PC-9 (cell line): ENCODE measurements around the gene MRPS9. TPM values are rescaled to one million over a fixed set of nuclear protein-coding genes. Genes with fewer than 3 reads are reported as not detected.

Experiments
- BruUV-seq: library from RNA; stranded (reverse); fragments of 400-500 nt; replicated peaks from 2 replicates; lab custom pipeline; 2021; lab: Mats Ljungman, UMichigan
- CTCF ChIA-PET: fragments of 300-600 bp; sonication (Branson Sonifier 250); formaldehyde crosslinking; loops from one replicate; lab custom pipeline; 2022; ENCODE audit warnings: antibody characterized with exemption; lab: Charles Lee
- POLR2A ChIA-PET: fragments of 300-600 bp; sonication (Branson Sonifier 250); formaldehyde crosslinking; loops from one replicate; lab custom pipeline; 2022; ENCODE audit warnings: antibody characterized with exemption; ENCODE audit not compliant: unreplicated experiment; lab: Charles Lee
- DNase-seq, 2 experiments: peaks; one replicate each; pipeline versions ENCODE4 v3.0.0 to v3.0.0-alpha.2; 2015 to 2022; ENCODE audit warnings: mixed read lengths in 1 of 2
- H2AFZ ChIP-seq: fragments of 200-600 bp; sonication (generic); 2 replicates; pipeline ENCODE4 v1.8.1; 2017; ENCODE audit warnings: antibody characterized with exemption
- H3F3A ChIP-seq: fragments of 200-600 bp; sonication (generic); 2 replicates; pipeline ENCODE4 v1.8.1; 2017; ENCODE audit warnings: antibody characterized with exemption, mild to moderate bottlenecking, low read depth; ENCODE audit not compliant: insufficient read depth
- H3K27ac ChIP-seq: fragments of 200-600 bp; sonication (generic); 2 replicates; pipeline ENCODE4 v1.6.1; 2016; ENCODE audit warnings: mixed run types
- H3K27me3 ChIP-seq: fragments of 200-600 bp; sonication (generic); 2 replicates; pipeline ENCODE4 v1.6.1; 2016; ENCODE audit warnings: low read depth, mixed run types; ENCODE audit not compliant: insufficient read depth
- H3K36me3 ChIP-seq: fragments of 200-600 bp; sonication (generic); 2 replicates; pipeline ENCODE4 v1.6.1; 2016; ENCODE audit warnings: low read depth, mixed run types
- H3K4me1 ChIP-seq: fragments of 200-600 bp; sonication (generic); replicated peaks from 2 replicates; pipeline ENCODE4 v1.6.1; 2016; ENCODE audit warnings: mixed run types; ENCODE audit not compliant: insufficient read depth
- H3K4me2 ChIP-seq: fragments of 200-600 bp; sonication (generic); 2 replicates; pipeline ENCODE4 v1.6.1; 2017; ENCODE audit warnings: mixed run types
- H3K4me3 ChIP-seq: fragments of 200-600 bp; sonication (generic); 2 replicates; pipeline ENCODE4 v1.6.1; 2016; ENCODE audit warnings: mixed run types
- H3K79me2 ChIP-seq: fragments of 200-600 bp; sonication (generic); 2 replicates; pipeline ENCODE4 v1.6.1; 2017; ENCODE audit warnings: low read depth, mixed run types
- H3K9me2 ChIP-seq: fragments of 200-600 bp; sonication (generic); 2 replicates; pipeline ENCODE4 v1.8.1; 2017; ENCODE audit warnings: mild to moderate bottlenecking; ENCODE audit not compliant: insufficient read depth
- H3K9me3 ChIP-seq: fragments of 200-600 bp; sonication (generic); 2 replicates; pipeline ENCODE4 v1.8.1; 2016; ENCODE audit warnings: low read depth; ENCODE audit not compliant: insufficient read depth
- H4K20me1 ChIP-seq: fragments of 200-600 bp; sonication (generic); 2 replicates; pipeline ENCODE4 v1.8.1; 2017; ENCODE audit not compliant: insufficient read depth
- EZH2 ChIP-seq: fragments of 200-600 bp; sonication (generic); IDR thresholded peaks from 2 replicates; pipeline ENCODE4 v1.8.0; 2017; ENCODE audit warnings: antibody characterized with exemption, low read depth
- intact Hi-C: fragments of 100-400 bp; cut with micrococcal nuclease; formaldehyde crosslinking; loops from one replicate; pipeline ENCODE4 v1.10.0; 2022; ENCODE audit not compliant: unreplicated experiment
- total RNA-seq: library from RNA; stranded (reverse); gene quantifications from 2 replicates; pipeline ENCODE4 v1.2.3, GENCODE V29; 2021
- TF ChIP-seq, protein P1 (sequence below): fragments of 200-600 bp; sonication (generic); conservative IDR thresholded peaks from 2 replicates; pipeline ENCODE4 v1.6.1; 2017; ENCODE audit warnings: mixed run types, antibody characterized with exemption, mild to moderate bottlenecking, moderate library complexity

MRPS9 gene
- total RNA-seq, 1 experiment from 2014 or later, result 27.0 TPM

DNA sequence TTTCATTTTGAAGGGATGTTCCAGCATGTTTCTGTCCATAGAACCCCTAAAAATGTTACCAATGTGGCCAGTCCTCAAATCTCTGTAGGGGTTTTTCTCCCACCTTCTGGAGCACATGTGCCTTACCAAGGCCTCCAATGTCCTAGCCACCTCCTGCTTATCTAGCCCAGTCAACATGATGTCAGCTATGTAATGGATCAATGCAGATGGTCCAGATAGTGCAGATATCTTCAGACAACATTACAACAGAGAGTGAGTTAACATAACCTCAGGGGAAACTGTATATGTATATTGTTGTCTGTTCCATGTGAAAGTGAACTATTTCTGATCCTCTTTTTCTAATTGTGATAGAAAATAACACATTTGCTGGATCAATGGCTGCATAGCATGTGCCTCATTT, 92.7 kb downstream of the MRPS9 start:
- H3K79me2 ChIP-seq, result no peaks in the 10 kb centered on the region
- no peaks in the 10 kb centered on the region for H3K36me3 ChIP-seq
- ChIA-PET CTCF (no interaction called here), POLR2A (no interaction called here)
- H3K9me3 ChIP-seq, result no peaks in the 10 kb centered on the region
- DNase-seq, result no peak
- H2AFZ ChIP-seq, result no peak overlapping the region
- H3F3A ChIP-seq, result no peaks in the 10 kb centered on the region
- H3K27me3 ChIP-seq, result peaks cover 46% of the 10 kb centered on the region
- H4K20me1 ChIP-seq, result no peaks in the 10 kb centered on the region
- TF ChIP-seq, protein P1, sequence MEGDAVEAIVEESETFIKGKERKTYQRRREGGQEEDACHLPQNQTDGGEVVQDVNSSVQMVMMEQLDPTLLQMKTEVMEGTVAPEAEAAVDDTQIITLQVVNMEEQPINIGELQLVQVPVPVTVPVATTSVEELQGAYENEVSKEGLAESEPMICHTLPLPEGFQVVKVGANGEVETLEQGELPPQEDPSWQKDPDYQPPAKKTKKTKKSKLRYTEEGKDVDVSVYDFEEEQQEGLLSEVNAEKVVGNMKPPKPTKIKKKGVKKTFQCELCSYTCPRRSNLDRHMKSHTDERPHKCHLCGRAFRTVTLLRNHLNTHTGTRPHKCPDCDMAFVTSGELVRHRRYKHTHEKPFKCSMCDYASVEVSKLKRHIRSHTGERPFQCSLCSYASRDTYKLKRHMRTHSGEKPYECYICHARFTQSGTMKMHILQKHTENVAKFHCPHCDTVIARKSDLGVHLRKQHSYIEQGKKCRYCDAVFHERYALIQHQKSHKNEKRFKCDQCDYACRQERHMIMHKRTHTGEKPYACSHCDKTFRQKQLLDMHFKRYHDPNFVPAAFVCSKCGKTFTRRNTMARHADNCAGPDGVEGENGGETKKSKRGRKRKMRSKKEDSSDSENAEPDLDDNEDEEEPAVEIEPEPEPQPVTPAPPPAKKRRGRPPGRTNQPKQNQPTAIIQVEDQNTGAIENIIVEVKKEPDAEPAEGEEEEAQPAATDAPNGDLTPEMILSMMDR, result no peak
- no peak for TF ChIP-seq EZH2
- no peak overlapping the region for H3K4me2 ChIP-seq
- BruUV-seq, result no TSS peak
- H3K4me3 ChIP-seq, result no peak overlapping the region
- H3K4me1 ChIP-seq, result no peaks in the 10 kb centered on the region
- no peaks in the 10 kb centered on the region for H3K9me2 ChIP-seq
- intact Hi-C loops, result no loop called here
- no peak overlapping the region for H3K27ac ChIP-seq

DNA sequence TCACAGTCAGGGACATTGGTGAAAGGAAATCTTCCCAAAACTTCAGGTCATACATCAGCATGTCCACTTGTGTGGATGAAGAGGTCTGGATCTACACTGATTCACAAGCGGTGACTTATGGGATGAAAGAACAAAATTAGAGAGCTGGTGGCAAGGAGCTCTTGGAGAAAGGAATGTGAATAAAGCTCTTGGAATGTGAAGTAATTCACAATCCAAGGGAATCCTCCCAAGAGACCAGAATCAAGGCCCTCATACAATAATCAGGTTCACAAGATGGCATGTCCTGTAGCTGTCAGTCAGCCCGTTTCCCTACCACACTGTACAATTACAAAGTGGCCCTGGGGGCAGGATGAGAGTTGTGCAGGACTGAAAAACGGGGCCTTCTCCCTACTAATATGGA, 96.2 kb downstream of the MRPS9 start:
- ChIA-PET POLR2A (no interaction called here), CTCF (no interaction called here)
- Histone ChIP-seq H3K4me3 (no peak overlapping the region), H3F3A (no peaks in the 10 kb centered on the region), H3K9me2 (no peaks in the 10 kb centered on the region), H3K9me3 (no peaks in the 10 kb centered on the region), H2AFZ (no peak overlapping the region), H3K4me2 (no peak overlapping the region), H3K27ac (no peak overlapping the region), H3K79me2 (no peaks in the 10 kb centered on the region), H3K27me3 (peaks cover 67% of the 10 kb centered on the region), H3K4me1 (no peaks in the 10 kb centered on the region), H3K36me3 (no peaks in the 10 kb centered on the region), H4K20me1 (no peaks in the 10 kb centered on the region)
- DNase-seq, result no peak
- BruUV-seq, result no TSS peak
- intact Hi-C loops, result no loop called here
- TF ChIP-seq, protein P1, result no peak
- TF ChIP-seq EZH2, result no peak

- CTCF ChIA-PET, result no interaction called here
- H3K4me2 ChIP-seq, result no peak overlapping the region
- no TSS peak for BruUV-seq
- TF ChIP-seq EZH2, result no peak
- TF ChIP-seq, protein P1, result no peak
- no peak for DNase-seq
- H3K4me1 ChIP-seq, result no peaks in the 10 kb centered on the region
- H3K27ac ChIP-seq, result no peak overlapping the region
- no peaks in the 10 kb centered on the region for H3F3A ChIP-seq
- no peak overlapping the region for H2AFZ ChIP-seq
- no peaks in the 10 kb centered on the region for H3K36me3 ChIP-seq
- peaks cover 80% of the 10 kb centered on the region for H3K27me3 ChIP-seq
- no peaks in the 10 kb centered on the region for H3K9me2 ChIP-seq
- POLR2A ChIA-PET, result no interaction called here
- no peaks in the 10 kb centered on the region; the same call in 1 of the 2 replicates for H3K9me3 ChIP-seq
- H3K4me3 ChIP-seq, result no peak overlapping the region
- no peaks in the 10 kb centered on the region for H4K20me1 ChIP-seq
- no peaks in the 10 kb centered on the region for H3K79me2 ChIP-seq
- intact Hi-C loops, result no loop called here
Measured at GRCh38 chr2:105135436-105135835, 97.6 kb downstream of the MRPS9 start.
